ENCODE results near the gene TTLL11. TPM values are rescaled to one million over a fixed set of nuclear protein-coding genes. Genes with fewer than 3 reads are reported as not detected.

Gene TTLL11
- total RNA-seq, 2 experiments from 2014 or later = 0.56 to 1.4 TPM

DNA sequence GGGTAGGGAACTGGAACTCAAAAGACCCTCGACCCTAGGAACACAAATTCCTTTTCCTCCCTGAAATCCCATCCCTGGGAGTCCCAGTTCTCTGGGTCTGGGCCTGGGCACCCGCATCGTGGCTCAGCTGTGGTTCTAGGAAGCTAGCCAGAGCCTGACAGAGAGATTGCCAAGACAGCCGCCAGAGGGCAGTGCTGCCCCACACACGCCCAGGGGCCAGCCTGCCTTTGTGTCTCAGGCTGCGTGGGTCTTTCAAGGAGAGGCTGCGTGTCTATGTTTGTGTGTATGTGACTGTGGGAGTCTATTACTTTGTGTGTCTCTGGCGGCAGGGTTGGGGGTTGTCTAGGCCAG, 32.0 kb upstream of the TTLL11 start:
- H3K9me3 Mint-ChIP-seq = no peaks in the 10 kb centered on the region
- intact Hi-C loops (cut with micrococcal nuclease) = loop anchor here (1.0 kb wide), 1 partner anchor 225 kb away; no protein-coding TSS in a partner anchor
- CTCF ChIA-PET = interaction anchor here (0.6 to 13.9 kb wide), 42 partner anchors 9 to 698 kb away, joined by 3 to 315 read pairs (median 4); partner anchors contain the start of genes MORN5, MRRF, NDUFA8 and RBM18

DNA sequence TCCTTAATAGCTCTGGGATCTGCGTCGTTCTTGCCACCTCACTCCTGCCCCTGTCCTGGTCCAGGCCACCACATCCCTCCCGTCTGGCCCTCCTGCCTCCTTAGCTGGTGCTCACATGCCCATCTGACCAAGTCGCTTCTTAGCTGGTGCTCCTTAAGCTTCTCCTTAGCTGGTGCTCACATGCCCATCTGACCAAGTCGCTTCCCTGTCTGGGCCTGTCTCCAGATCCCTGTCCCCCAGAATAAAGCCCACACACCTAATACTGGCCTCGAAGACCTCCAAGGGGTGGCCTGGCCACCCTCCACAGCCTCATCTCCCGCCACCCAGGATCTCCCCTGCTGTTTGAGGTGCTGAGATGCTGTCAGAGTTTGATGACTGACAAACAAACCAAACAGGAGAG, 31.4 kb upstream of the TTLL11 start:
- DNase-seq (no peak), ATAC-seq (no peak)
- ChIA-PET CTCF (interaction anchor here (0.6 to 13.9 kb wide), 45 partner anchors 8 to 699 kb away, joined by 3 to 315 read pairs (median 4); partner anchors contain the start of genes MORN5, MRRF, NDUFA8 and RBM18), POLR2A (interaction anchor here (0.8 to 1.4 kb wide), 2 partner anchors 24 to 139 kb away, joined by 3 read pairs; no protein-coding TSS in a partner anchor)
- TF ChIP-seq CTCF (IDR thresholded peaks at IDR 0.05) = no peak
- intact Hi-C loops (cut with micrococcal nuclease) = no loop called here
- Mint-ChIP-seq H3K9me3 (no peaks in the 10 kb centered on the region), H3K4me1 (ENCODE audit: low read depth) (peaks cover 16% of the 10 kb centered on the region), H3K27ac (no peak overlapping the region), H3K4me3 (no peak overlapping the region), H3K36me3 (ENCODE audit: low read depth) (no peaks in the 10 kb centered on the region), H3K27me3 (peaks cover 37% of the 10 kb centered on the region)

More for the DNA sequence above, 32.0 kb upstream of the TTLL11 start:
- peak; percentile 92 for TF ChIP-seq CTCF (IDR thresholded peaks at IDR 0.05)
- Mint-ChIP-seq H3K36me3 (ENCODE audit: low read depth) (no peaks in the 10 kb centered on the region), H3K27me3 (peaks cover 39% of the 10 kb centered on the region), H3K27ac (no peak overlapping the region), H3K4me3 (no peak overlapping the region), H3K4me1 (ENCODE audit: low read depth) (peaks cover 16% of the 10 kb centered on the region)
- ATAC-seq (peak; percentile 80), DNase-seq (peak; percentile 84)
- POLR2A ChIA-PET = interaction anchor here (0.8 to 1.4 kb wide), 3 partner anchors 14 to 139 kb away, joined by 3 read pairs; no protein-coding TSS in a partner anchor

DNA sequence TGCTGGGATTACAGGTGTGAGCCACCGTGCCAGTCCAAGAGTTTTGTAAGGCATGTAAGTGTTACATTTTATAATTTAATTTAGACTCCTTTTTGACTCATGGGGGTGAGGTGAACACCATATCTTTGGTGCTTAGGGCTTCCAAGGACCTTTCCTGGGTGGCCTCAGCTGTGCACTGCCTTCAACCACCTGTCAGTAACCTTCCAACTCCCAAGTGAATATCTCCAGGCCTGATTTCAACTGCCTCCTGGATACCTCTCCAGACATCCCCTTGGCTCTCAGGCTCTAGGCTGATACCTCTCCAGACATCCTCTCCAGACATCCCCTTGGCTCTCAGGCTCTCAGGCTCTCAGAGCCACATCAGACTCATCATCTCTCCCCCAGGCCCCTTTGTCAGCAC, 30.9 kb upstream of the TTLL11 start:
- Mint-ChIP-seq H3K4me1 (ENCODE audit: low read depth) (peaks cover 16% of the 10 kb centered on the region), H3K27ac (no peak overlapping the region), H3K4me3 (no peak overlapping the region), H3K36me3 (ENCODE audit: low read depth) (no peaks in the 10 kb centered on the region), H3K27me3 (peaks cover 34% of the 10 kb centered on the region), H3K9me3 (no peaks in the 10 kb centered on the region)
- ChIA-PET CTCF (interaction anchor here (0.6 to 13.9 kb wide), 23 partner anchors 8 to 687 kb away, joined by 3 to 315 read pairs (median 5); partner anchors contain the start of gene TTLL11), POLR2A (no interaction called here)
- intact Hi-C loops (cut with micrococcal nuclease) = no loop called here
- no peak for TF ChIP-seq CTCF (IDR thresholded peaks at IDR 0.05)
- DNase-seq = no peak
- ATAC-seq = no peak

- DNase-seq = peak; percentile 87
- CTCF ChIA-PET = interaction anchor here (0.6 to 13.9 kb wide), 25 partner anchors 9 to 577 kb away, joined by 3 to 315 read pairs (median 4); partner anchors contain the start of gene TTLL11
- peak; percentile 78 for ATAC-seq
- no peak overlapping the region for H3K4me3 Mint-ChIP-seq
- peak; percentile 92 for TF ChIP-seq CTCF (IDR thresholded peaks at IDR 0.05)
- POLR2A ChIA-PET = interaction anchor here (0.9 kb wide), 1 partner anchor 94 kb away, joined by 3 read pairs; no protein-coding TSS in a partner anchor
- H3K36me3 Mint-ChIP-seq (ENCODE audit: low read depth) = no peaks in the 10 kb centered on the region
- peaks cover 16% of the 10 kb centered on the region for H3K4me1 Mint-ChIP-seq (ENCODE audit: low read depth)
- intact Hi-C loops (cut with micrococcal nuclease) = no loop called here
- H3K9me3 Mint-ChIP-seq = no peaks in the 10 kb centered on the region
- H3K27ac Mint-ChIP-seq = no peak overlapping the region
- H3K27me3 Mint-ChIP-seq = peaks cover 34% of the 10 kb centered on the region
These were observed 30.0 kb upstream of the TTLL11 start for GRCh38 chr9:122122903-122123632.

GRCh38 chr9:122122468-122122867, 29.4 kb upstream of the TTLL11 start:
- Mint-ChIP-seq H3K27ac (no peak overlapping the region), H3K9me3 (no peaks in the 10 kb centered on the region), H3K36me3 (ENCODE audit: low read depth) (no peaks in the 10 kb centered on the region), H3K4me3 (no peak overlapping the region), H3K4me1 (ENCODE audit: low read depth) (peaks cover 16% of the 10 kb centered on the region), H3K27me3 (peaks cover 33% of the 10 kb centered on the region)
- ChIA-PET CTCF (interaction anchor here (0.6 to 13.9 kb wide), 16 partner anchors 11 to 576 kb away, joined by 3 to 315 read pairs (median 4); no protein-coding TSS in a partner anchor), POLR2A (no interaction called here)
- ATAC-seq = peak; percentile 5
- TF ChIP-seq CTCF (IDR thresholded peaks at IDR 0.05) = no peak
- DNase-seq = no peak
- intact Hi-C loops (cut with micrococcal nuclease) = no loop called here

All from activated CD8-positive, alpha-beta T cell treated with anti-CD3 and anti-CD28 coated beads for 36 hours (primary cell).